HG02759 (cell line): ENCODE data around the gene GJE1.
A peak's percentile ranks its signal among the peaks of the same experiment; 100 is the strongest.
"Not testable (repeated sequence)": the region's sequence is repeated elsewhere in the genome, so short reads cannot be mapped to it uniquely, and the experiment has no call there.

Experiments
- ATAC-seq: cut with Tn5 transposase; IDR thresholded peaks from one replicate; pipeline ENCODE4 v1.9.1; 2021; ENCODE audit warnings: mild to moderate bottlenecking, moderate library complexity; ENCODE audit not compliant: unreplicated experiment

Gene GJE1

GRCh38 chr6:142132625-142133024, at the start of gene GJE1:
Gene GJE1, plus strand, starts transcription at chr6:142132925. Its CDS starts 234 bp downstream, at chr6:142133159.
- ATAC-seq = no peak

GRCh38 chr6:142087950-142088857, 44.5 kb upstream of the GJE1 start:
- no peak for ATAC-seq

- ATAC-seq = no peak
These were observed 43.9 kb upstream of the GJE1 start for GRCh38 chr6:142088858-142089216.

GRCh38 chr6:142104820-142105219, 27.9 kb upstream of the GJE1 start:
- ATAC-seq = not testable (repeated sequence)

GRCh38 chr6:142110820-142111219, 21.9 kb upstream of the GJE1 start:
- ATAC-seq = not testable (repeated sequence)

GRCh38 chr6:142112451-142113061, 20.2 kb upstream of the GJE1 start:
- ATAC-seq = peak; percentile 56

GRCh38 chr6:142117366-142117765, 15.4 kb upstream of the GJE1 start:
- ATAC-seq = no peak

- ATAC-seq = no peak
These were observed 14.4 kb upstream of the GJE1 start for GRCh38 chr6:142118328-142118727.

- no peak for ATAC-seq
These were observed 13.8 kb upstream of the GJE1 start for GRCh38 chr6:142118925-142119324.

- ATAC-seq = no peak
These were observed 11.4 kb upstream of the GJE1 start for GRCh38 chr6:142121342-142121741.

GRCh38 chr6:142130814-142131213, 1.9 kb upstream of the GJE1 start:
- ATAC-seq = no peak

- no peak for ATAC-seq
These were observed 6.2 kb downstream of the GJE1 start for GRCh38 chr6:142138876-142139275.

GRCh38 chr6:142141531-142141930, 8.8 kb downstream of the GJE1 start:
- ATAC-seq = not testable (repeated sequence)

GRCh38 chr6:142146828-142147662, 14.3 kb downstream of the GJE1 start, which contains the start of the genes NMBR and VTA1:
Gene NMBR, minus strand, starts transcription at chr6:142147122. Its CDS starts 58,464 bp downstream, at chr6:142088658.
Gene VTA1, plus strand, starts transcription at chr6:142147263. Its CDS starts 25 bp downstream, at chr6:142147288.
- peak; percentile 100 for ATAC-seq

GRCh38 chr6:142152746-142153145, 20.0 kb downstream of the GJE1 start:
- ATAC-seq = no peak

GRCh38 chr6:142153196-142153595, 20.5 kb downstream of the GJE1 start:
- ATAC-seq = no peak

GRCh38 chr6:142154336-142154735, 21.6 kb downstream of the GJE1 start:
- no peak for ATAC-seq

- no peak for ATAC-seq
These were observed 22.4 kb downstream of the GJE1 start for GRCh38 chr6:142155091-142155490.

- ATAC-seq = peak; percentile 57
These were observed 23.4 kb downstream of the GJE1 start for GRCh38 chr6:142155895-142156757.

GRCh38 chr6:142156758-142157068, 24.0 kb downstream of the GJE1 start:
- ATAC-seq = not testable (repeated sequence)
